Keratinocyte (primary cell): ENCODE data around the gene CXADR.

Experiments
- CTCF ChIP-seq, 3 experiments: IDR thresholded peaks in 1 of 3; conservative IDR thresholded peaks in 1 of 3; optimal IDR thresholded peaks in 1 of 3; 2 replicates in 2 of 3; 3 replicates in 1 of 3; pipeline versions ENCODE3 to v1.5.1; 2011; ENCODE audit warnings: low read length in 3 of 3, mild to moderate bottlenecking in 3 of 3, moderate library complexity in 2 of 3, control low read depth in 1 of 3, inconsistent platforms in 1 of 3; ENCODE audit not compliant: insufficient read depth in 2 of 3; ENCODE audit errors: extremely low read depth in 1 of 3
- EZH2 ChIP-seq: IDR thresholded peaks from one replicate; pipeline ENCODE4 v1.6.1; 2012; ENCODE audit warnings: inconsistent platforms, mild to moderate bottlenecking, low read length, moderate library complexity

GRCh38 chr21:17609681-17610080 lies 96.8 kb downstream of the CXADR start:
- no peak for TF ChIP-seq CTCF (optimal IDR thresholded peaks at IDR 0.05 in 1 of 3, IDR thresholded peaks at IDR 0.05 in 1 of 3, conservative IDR thresholded peaks at IDR 0.05 in 1 of 3; ENCODE audit: extremely low read depth in 1 of 3, insufficient read depth in 2 of 3, low read length in 3 of 3)
- no peak for TF ChIP-seq EZH2
